HUES64 (cell line): ENCODE measurements around the gene WNT3.
"Not testable (repeated sequence)": the region's sequence is repeated elsewhere in the genome, so short reads cannot be mapped to it uniquely, and the experiment has no call there.

Source experiments
- H3K27ac ChIP-seq: 2 replicates; pipeline ENCODE4 v1.7.0; 2013; ENCODE audit warnings: low read depth, low read length, inconsistent platforms
- H3K27me3 ChIP-seq: 2 replicates; pipeline ENCODE4 v1.6.1; 2013; ENCODE audit warnings: mild to moderate bottlenecking, low read length; ENCODE audit not compliant: insufficient read depth
- H3K36me3 ChIP-seq: 2 replicates; pipeline ENCODE4 v1.6.1; 2013; ENCODE audit warnings: mild to moderate bottlenecking, low read length; ENCODE audit not compliant: insufficient read depth
- H3K4me1 ChIP-seq: 2 replicates; pipeline ENCODE4 v1.6.1; 2013; ENCODE audit warnings: mild to moderate bottlenecking, low read length, moderate library complexity; ENCODE audit not compliant: insufficient read depth
- H3K4me3 ChIP-seq: 2 replicates; pipeline ENCODE4 v1.5.1; 2013; ENCODE audit warnings: mild to moderate bottlenecking, low read length, moderate library complexity
- H3K9ac ChIP-seq: 2 replicates; pipeline ENCODE4 v1.6.1; 2013; ENCODE audit warnings: mild to moderate bottlenecking, low read depth, low read length
- H3K9me3 ChIP-seq: 2 replicates; pipeline ENCODE4 v1.6.1; 2013; ENCODE audit warnings: low read depth, low read length; ENCODE audit not compliant: insufficient read depth
- WGBS: fragments of 150-250, 120-280 bp; methylation state at CpG from one replicate; pipeline ENCODE4 v1.1.7; 2013; ENCODE audit warnings: missing lambda C conversion rate; 5-methylcytosine and 5-hydroxymethylcytosine counted together

Gene WNT3

GRCh38 chr17:46853896-46854444 is 35.5 kb upstream of the WNT3 start:
- Histone ChIP-seq H3K27ac (no peak overlapping the region), H3K27me3 (peaks cover 46% of the 10 kb centered on the region), H3K4me1 (no peaks in the 10 kb centered on the region), H3K4me3 (no peak overlapping the region), H3K36me3 (no peaks in the 10 kb centered on the region), H3K9ac (no peak overlapping the region), H3K9me3 (no peaks in the 10 kb centered on the region)
- 59% methylated on average over 6 of the region's 6 CpGs for WGBS

- peaks cover 66% of the 10 kb centered on the region for H3K27me3 ChIP-seq
Observed at GRCh38 chr17:46851029-46851741, 32.7 kb upstream of the WNT3 start, which contains the start of gene WNT9B. WNT9B (plus strand) TSS chr17:46851583; CDS start chr17:46851639, 56 bp downstream.

GRCh38 chr17:46850688-46851028 is 32.2 kb upstream of the WNT3 start:
- Histone ChIP-seq H3K4me1 (no peaks in the 10 kb centered on the region), H3K9me3 (no peaks in the 10 kb centered on the region), H3K36me3 (no peaks in the 10 kb centered on the region), H3K4me3 (peak overlapping the region; percentile 69), H3K9ac (no peak overlapping the region), H3K27me3 (peaks cover 66% of the 10 kb centered on the region), H3K27ac (no peak overlapping the region)
- WGBS = 43% methylated on average over 13 of the region's 13 CpGs

More at GRCh38 chr17:46851029-46851741, 32.7 kb upstream of the WNT3 start, which contains the start of gene WNT9B:
- Histone ChIP-seq H3K36me3 (no peaks in the 10 kb centered on the region), H3K9ac (no peak within 1 kb of the TSS), H3K27ac (no peak within 1 kb of the TSS), H3K9me3 (no peaks in the 10 kb centered on the region), H3K4me3 (peak within 1 kb of the TSS; percentile 69), H3K4me1 (no peaks in the 10 kb centered on the region)
- under 1% methylated on average over 66 of the region's 75 CpGs for whole genome bisulfite sequencing

GRCh38 chr17:46848534-46848933 is 30.0 kb upstream of the WNT3 start:
- Histone ChIP-seq H3K9me3 (0 out of 2 replicates have a peak, but pooled peaks cover under 1% of the 10 kb centered on the region), H3K4me3 (no peak overlapping the region), H3K36me3 (no peaks in the 10 kb centered on the region), H3K27ac (no peak overlapping the region), H3K4me1 (no peaks in the 10 kb centered on the region), H3K27me3 (peaks cover 62% of the 10 kb centered on the region), H3K9ac (no peak overlapping the region)
- 83% methylated on average over 4 of the region's 6 CpGs for WGBS

- H3K9ac ChIP-seq = no peak overlapping the region
- H3K36me3 ChIP-seq = no peaks in the 10 kb centered on the region
- H3K9me3 ChIP-seq = peaks cover 10% of the 10 kb centered on the region
- no peak overlapping the region for H3K27ac ChIP-seq
- no peak overlapping the region for H3K4me3 ChIP-seq
- no peaks in the 10 kb centered on the region for H3K4me1 ChIP-seq
- 84% methylated on average over 8 of the region's 8 CpGs for WGBS
- H3K27me3 ChIP-seq = peaks cover 52% of the 10 kb centered on the region
Observed at GRCh38 chr17:46847204-46848191, 29.0 kb upstream of the WNT3 start.

- H3K4me1 ChIP-seq = no peaks in the 10 kb centered on the region
- 89% methylated on average over 2 of the region's 3 CpGs for WGBS
- no peak overlapping the region for H3K27ac ChIP-seq
- H3K27me3 ChIP-seq = peaks cover 25% of the 10 kb centered on the region
- no peak overlapping the region for H3K4me3 ChIP-seq
- peaks cover 10% of the 10 kb centered on the region for H3K9me3 ChIP-seq
- no peak overlapping the region for H3K9ac ChIP-seq
- H3K36me3 ChIP-seq = no peaks in the 10 kb centered on the region
Observed at GRCh38 chr17:46842835-46843234, 24.3 kb upstream of the WNT3 start.

GRCh38 chr17:46841561-46842379 is 23.3 kb upstream of the WNT3 start:
- Histone ChIP-seq H3K36me3 (no peaks in the 10 kb centered on the region), H3K9ac (no peak overlapping the region), H3K4me1 (no peaks in the 10 kb centered on the region), H3K27ac (no peak overlapping the region), H3K4me3 (peak overlapping the region; percentile 53), H3K9me3 (peaks cover 10% of the 10 kb centered on the region), H3K27me3 (peaks cover 16% of the 10 kb centered on the region)
- WGBS = 14% methylated on average over 43 of the region's 43 CpGs

- H3K9ac ChIP-seq, H3K27ac ChIP-seq, H3K9me3 ChIP-seq, H3K36me3 ChIP-seq, H3K4me1 ChIP-seq, H3K4me3 ChIP-seq: not testable (repeated sequence)
- H3K27me3 ChIP-seq = peaks cover 16% of the 10 kb centered on the region
- 83% methylated on average over 1 of the region's 3 CpGs for WGBS
Observed at GRCh38 chr17:46840596-46840995, 22.1 kb upstream of the WNT3 start.

- 90% methylated on average over 3 of the region's 5 CpGs for WGBS
- H3K4me1 ChIP-seq = peaks cover 6% of the 10 kb centered on the region; the same call in 1 of the 2 replicates
- no peak overlapping the region for H3K27ac ChIP-seq
- H3K9ac ChIP-seq = no peak overlapping the region
- no peaks in the 10 kb centered on the region for H3K36me3 ChIP-seq
- H3K4me3 ChIP-seq = no peak overlapping the region
- H3K27me3 ChIP-seq = peaks cover 18% of the 10 kb centered on the region
- peaks cover 10% of the 10 kb centered on the region for H3K9me3 ChIP-seq
Observed at GRCh38 chr17:46839211-46839610, 20.7 kb upstream of the WNT3 start.

- peaks cover 32% of the 10 kb centered on the region for H3K27me3 ChIP-seq
- H3K27ac ChIP-seq = no peak overlapping the region
- 87% methylated on average over 4 of the region's 4 CpGs for WGBS
- H3K9ac ChIP-seq = no peak overlapping the region
- H3K4me1 ChIP-seq = peaks cover 14% of the 10 kb centered on the region
- H3K36me3 ChIP-seq = no peaks in the 10 kb centered on the region
- H3K9me3 ChIP-seq = no peaks in the 10 kb centered on the region
- no peak overlapping the region for H3K4me3 ChIP-seq
Observed at GRCh38 chr17:46837521-46837920, 19.0 kb upstream of the WNT3 start.
